IPS-18a (cell line): Measurements from ENCODE around the gene SPAAR.

Source experiments
- H3K27ac ChIP-seq: one replicate; pipeline ENCODE4 v1.5.1; 2013; ENCODE audit warnings: low read length
- H3K27me3 ChIP-seq: one replicate; pipeline ENCODE4 v1.6.1; 2013; ENCODE audit warnings: mild to moderate bottlenecking, low read length; ENCODE audit not compliant: control insufficient read depth, insufficient read depth
- H3K36me3 ChIP-seq: one replicate; pipeline ENCODE4 v1.6.1; 2013; ENCODE audit warnings: low read depth, low read length; ENCODE audit not compliant: control insufficient read depth
- H3K4me1 ChIP-seq: one replicate; pipeline ENCODE4 v1.6.1; 2013; ENCODE audit warnings: low read depth, low read length; ENCODE audit not compliant: control insufficient read depth
- H3K4me3 ChIP-seq: one replicate; pipeline ENCODE4 v1.5.1; 2013; ENCODE audit warnings: low read length
- H3K9ac ChIP-seq: one replicate; pipeline ENCODE4 v1.6.1; 2013; ENCODE audit warnings: mild to moderate bottlenecking, low read length, moderate library complexity
- H3K9me3 ChIP-seq: one replicate; pipeline ENCODE4 v1.6.1; 2013; ENCODE audit warnings: low read depth, low read length; ENCODE audit not compliant: control insufficient read depth

Gene SPAAR

GRCh38 chr9:35960039-35960655, 50.9 kb downstream of the SPAAR start:
- Histone ChIP-seq H3K9me3 (no peaks in the 10 kb centered on the region), H3K36me3 (no peaks in the 10 kb centered on the region), H3K4me1 (no peaks in the 10 kb centered on the region), H3K27me3 (no peaks in the 10 kb centered on the region), H3K4me3 (no peak overlapping the region), H3K9ac (no peak overlapping the region), H3K27ac (no peak overlapping the region)
